ENCODE measurements around the gene EXOC3.
"Not testable (repeated sequence)": the region's sequence is repeated elsewhere in the genome, so short reads cannot be mapped to it uniquely, and the experiment has no call there.

EXOC3 gene

DNA sequence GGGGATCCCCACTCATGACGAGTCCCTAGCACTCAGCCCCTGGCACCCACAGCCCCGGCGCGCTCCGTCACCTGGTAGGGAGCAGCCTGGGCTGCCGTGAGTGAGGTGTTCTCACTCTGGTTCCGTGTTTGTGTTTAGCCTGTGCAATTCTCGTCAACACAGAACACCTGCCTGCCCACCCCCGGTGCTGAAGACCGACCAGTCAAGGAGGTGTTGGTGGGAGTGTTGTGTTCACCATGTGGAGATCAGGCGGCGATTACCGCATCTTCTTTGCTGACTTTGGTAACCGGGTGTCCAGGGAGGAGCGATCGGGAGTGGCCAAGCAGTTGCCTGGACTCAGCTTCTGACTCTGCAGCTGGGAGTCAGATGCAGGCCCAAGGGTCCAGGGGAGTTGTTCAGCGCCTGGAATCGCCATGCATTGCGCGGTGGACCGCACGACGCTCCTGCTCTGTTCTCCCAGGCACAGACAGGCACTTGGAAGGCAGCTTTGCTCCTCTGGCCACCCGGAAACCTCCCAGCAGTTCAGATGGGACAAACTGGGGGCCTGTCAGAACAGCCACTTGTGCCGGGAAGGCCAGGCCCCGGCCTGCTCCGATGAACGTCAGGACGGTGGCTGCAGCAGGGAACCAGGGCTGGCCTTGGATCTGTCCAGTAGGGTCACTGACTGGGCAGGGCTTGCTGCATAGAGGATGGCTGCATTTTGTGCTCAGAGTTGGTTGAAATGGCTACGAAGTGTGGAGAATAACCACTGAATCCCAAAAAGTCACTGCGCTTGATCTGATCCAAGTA lies 28.2 kb downstream of the EXOC3 start:
- no peak for DNase-seq (ENCODE audit: low spot score)
- TF ChIP-seq, protein P1, sequence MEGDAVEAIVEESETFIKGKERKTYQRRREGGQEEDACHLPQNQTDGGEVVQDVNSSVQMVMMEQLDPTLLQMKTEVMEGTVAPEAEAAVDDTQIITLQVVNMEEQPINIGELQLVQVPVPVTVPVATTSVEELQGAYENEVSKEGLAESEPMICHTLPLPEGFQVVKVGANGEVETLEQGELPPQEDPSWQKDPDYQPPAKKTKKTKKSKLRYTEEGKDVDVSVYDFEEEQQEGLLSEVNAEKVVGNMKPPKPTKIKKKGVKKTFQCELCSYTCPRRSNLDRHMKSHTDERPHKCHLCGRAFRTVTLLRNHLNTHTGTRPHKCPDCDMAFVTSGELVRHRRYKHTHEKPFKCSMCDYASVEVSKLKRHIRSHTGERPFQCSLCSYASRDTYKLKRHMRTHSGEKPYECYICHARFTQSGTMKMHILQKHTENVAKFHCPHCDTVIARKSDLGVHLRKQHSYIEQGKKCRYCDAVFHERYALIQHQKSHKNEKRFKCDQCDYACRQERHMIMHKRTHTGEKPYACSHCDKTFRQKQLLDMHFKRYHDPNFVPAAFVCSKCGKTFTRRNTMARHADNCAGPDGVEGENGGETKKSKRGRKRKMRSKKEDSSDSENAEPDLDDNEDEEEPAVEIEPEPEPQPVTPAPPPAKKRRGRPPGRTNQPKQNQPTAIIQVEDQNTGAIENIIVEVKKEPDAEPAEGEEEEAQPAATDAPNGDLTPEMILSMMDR (IDR thresholded peaks at IDR 0.05; ENCODE audit: extremely low read depth, missing control alignments) = no peak

DNA sequence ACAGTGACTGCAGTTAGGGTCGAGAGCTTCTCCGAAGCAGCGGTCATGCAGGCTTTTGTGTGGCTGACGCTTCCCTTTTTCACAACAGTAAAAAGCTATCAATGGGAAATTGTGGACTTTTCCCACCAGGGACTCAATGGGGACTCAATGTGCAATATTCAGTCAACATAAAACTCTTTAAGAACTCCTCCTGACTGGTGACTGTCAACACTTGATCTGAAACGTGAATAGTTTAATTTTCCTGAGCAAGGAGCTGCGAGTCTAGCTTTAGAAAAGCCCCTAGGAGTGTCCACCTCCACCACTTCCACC lies 28.7 kb downstream of the EXOC3 start:
- TF ChIP-seq, protein P1 (IDR thresholded peaks at IDR 0.05; ENCODE audit: extremely low read depth, missing control alignments) = no peak
- no peak for DNase-seq (ENCODE audit: low spot score)

DNA sequence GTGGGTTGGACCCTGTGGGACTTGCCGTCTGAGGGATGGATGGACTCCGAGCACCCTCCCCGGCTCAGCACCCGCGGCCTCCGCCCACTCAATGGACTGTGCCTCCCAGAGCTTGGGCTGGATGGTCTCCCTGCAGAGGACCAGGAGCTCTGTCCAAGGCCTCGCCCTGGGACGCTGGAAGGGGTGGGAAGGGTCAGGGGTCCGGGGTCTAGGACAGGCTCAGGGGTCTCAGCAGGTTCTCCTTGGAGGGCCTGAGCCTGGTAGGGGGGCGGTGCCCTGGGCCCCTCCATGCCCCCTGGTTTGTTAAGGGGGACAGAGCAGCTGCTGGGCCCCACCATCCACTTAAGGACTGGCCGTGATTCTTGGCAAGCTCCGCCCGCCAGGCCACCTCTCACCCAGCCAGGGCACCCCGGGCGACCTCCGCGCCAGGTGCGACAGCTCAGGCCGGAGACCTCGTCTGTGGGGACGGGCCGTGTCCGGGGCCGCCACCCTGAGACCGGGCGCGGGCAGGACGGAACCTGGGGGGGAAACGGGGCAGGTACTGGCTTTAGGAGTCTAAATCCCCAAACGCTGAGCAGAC lies 29.2 kb downstream of the EXOC3 start:
- TF ChIP-seq, protein P1 (IDR thresholded peaks at IDR 0.05; ENCODE audit: extremely low read depth, missing control alignments) = no peak
- DNase-seq (ENCODE audit: low spot score) = peak; percentile 46

DNA sequence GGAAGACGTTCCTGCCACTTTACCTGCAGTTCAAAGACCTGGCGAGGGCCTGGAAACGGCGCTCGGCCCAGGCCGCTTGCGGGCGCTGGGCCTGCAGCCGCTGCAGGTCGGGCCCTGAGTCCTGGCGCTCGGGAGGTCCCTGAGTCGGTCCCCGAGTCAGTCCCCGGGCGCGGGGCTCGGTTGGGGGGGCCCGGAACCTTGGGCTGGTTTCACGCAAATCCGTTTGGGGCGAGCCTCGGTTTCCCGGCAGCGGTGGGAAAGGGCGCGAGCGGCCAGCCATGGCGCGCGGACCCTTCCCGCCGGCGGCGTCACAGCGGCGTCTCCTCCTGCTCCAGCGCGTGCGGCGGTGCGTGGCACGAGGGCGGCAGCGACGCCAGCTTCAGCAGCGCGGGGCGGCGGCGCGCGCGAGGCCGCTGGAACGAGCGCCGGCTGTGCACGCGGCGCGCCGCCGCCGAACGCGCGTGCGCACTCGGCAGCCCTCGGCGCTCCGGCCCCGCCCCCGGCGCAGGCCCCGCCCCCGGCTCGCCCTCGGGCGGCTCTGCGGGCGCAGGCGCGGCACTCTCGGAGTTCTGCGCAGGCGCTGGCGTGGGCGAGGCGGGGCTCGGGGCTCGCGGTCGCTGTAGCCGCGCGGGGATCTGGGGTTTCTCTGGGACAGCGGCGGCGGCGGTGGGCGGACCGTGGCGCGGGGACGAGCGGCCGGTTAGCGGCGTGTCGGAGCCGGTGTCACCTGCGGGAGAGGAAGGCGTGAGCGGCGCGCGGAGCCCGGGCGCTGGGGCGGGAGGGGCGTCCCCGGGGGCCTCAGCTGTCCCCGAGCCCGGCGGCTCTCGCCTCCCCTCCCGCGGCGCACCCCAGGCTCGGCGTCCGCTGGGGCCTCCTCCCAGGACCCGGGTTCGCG lies 29.9 kb downstream of the EXOC3 start:
- TF ChIP-seq, protein P1 (IDR thresholded peaks at IDR 0.05; ENCODE audit: extremely low read depth, missing control alignments) = no peak
- DNase-seq (ENCODE audit: low spot score) = peak; percentile 100

DNA sequence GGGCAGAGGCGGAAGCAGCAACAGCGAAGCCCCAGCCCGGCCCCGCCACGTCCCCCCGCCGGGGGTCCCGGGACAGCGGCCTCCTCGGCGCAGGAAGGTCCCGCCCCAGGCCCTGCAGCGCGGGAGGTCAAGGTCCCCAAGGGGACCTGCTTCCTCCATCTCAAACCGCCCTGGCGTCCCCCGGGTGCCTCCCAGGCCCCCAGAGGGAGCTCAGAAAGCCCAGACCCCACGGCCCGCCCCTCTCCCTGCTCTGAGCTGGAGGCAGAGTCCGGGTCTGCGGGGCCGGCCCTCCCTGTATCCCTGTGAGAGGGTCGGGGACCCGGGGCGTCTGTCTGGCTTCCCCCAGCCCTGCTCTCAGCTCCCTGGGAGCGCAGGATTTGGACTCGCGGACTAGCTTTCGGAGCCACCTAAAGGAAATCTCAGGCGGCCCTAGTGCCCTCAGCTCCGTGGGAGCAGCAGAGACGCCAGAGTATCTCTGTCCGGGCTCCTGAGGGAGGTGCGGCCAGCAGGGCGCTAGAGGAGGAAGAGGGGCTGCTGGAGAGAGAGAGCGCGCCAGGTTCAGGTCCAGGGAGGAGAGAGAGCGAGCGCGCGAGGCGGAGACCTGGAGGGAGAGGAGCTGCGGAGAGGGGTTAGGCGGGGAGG lies 30.7 kb downstream of the EXOC3 start:
- peak; percentile 76 for DNase-seq (ENCODE audit: low spot score)
- TF ChIP-seq, protein P1 (IDR thresholded peaks at IDR 0.05; ENCODE audit: extremely low read depth, missing control alignments) = no peak

DNA sequence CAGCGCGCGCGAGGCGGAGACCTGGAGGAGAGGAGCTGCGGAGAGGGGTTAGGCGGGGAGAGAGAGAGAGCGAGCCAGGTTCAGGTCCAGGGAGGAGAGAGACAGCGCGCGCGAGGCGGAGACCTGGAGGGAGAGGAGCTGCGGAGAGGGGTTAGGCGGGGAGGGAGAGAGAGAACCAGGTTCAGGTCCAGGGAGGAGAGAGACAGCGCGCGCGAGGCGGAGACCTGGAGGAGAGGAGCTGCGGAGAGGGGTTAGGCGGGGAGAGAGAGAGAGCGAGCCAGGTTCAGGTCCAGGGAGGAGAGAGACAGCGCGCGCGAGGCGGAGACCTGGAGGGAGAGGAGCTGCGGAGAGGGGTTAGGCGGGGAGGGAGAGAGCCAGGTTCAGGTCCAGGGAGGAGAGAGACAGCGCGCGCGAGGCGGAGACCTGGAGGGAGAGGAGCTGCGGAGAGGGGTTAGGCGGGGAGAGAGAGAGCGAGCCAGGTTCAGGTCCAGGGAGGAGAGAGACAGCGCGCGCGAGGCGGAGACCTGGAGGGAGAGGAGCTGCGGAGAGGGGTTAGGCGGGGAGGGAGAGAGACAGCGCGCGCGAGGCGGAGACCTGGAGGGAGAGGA lies 31.4 kb downstream of the EXOC3 start:
- DNase-seq (ENCODE audit: low spot score) = not testable (repeated sequence)

DNA sequence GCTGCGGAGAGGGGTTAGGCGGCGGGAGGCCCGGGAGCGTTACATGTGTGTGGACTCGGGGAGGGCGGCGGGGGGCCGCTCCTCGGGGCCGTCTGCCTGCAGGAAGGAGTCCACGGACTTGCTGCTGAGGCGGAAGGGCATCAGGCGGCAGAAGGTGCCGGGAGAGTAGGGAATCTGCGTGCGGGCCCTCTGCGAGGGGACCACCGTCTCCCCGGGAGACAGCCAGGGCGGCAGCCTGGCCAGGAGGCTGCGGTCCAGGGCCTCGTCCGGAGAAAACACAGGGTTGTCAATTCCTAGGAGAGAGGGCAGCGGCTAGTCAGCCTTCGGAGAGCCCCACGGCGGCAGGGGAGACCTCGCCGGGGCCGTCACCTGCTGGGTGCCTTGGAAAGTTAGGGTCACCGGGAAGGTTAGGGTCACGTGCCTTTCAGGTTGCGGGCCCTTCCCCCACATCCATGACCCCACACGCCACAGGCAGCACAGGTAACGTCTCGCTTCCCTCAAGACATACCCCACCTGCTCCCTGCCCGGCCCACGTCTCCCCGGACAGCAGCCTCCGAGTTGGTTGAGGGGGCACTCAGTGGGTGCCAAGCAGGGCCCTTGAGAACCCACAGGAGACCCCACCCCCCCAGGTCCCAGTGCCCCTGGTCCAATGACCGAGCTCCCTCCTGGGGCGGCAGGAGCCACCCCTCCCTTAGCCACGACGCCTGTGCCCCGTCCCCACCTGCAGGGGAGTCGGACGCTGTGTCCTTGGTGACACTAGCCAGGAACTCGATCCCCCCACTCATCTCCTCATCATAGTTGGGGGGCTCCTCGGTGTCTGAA lies 32.1 kb downstream of the EXOC3 start:
- TF ChIP-seq, protein P1 (IDR thresholded peaks at IDR 0.05; ENCODE audit: extremely low read depth, missing control alignments) = no peak
- DNase-seq (ENCODE audit: low spot score) = no peak
